ENCODE results near the gene ELP5. TPM values are rescaled to one million over a fixed set of nuclear protein-coding genes. Genes with fewer than 3 reads are reported as not detected.

The ELP5 gene
- total RNA-seq, 4 donors from 2014 or later, result 13.3 to 52.7 (median 26.7) TPM

DNA sequence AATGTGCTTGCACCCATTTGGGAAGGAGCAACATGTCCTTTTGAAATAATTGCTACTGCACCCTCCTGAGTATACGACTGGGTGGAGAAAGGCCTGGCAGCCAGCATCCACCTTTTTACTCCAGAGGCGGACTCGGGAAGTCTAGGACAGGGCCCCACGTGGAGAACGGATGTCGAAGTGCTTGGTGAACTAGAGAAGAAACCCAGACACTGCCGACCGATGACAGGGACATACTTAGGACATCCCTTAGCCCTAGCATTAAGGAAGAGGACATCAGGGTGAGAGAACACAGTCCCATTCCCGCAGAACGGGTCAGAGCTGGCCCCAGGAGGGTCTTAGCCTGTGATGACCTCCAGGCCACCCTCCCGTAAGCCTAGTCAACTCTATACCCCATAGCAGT is 38.7 kb downstream of the ELP5 start:
- DNase-seq, result peak in 1 of 2 donors; percentile 58
- Histone ChIP-seq H3K4me1 (peaks cover 45 to 59% of the 10 kb centered on the region in 2 donors), H3K9me3 (no peaks in the 10 kb centered on the region), H3K27me3 (no peaks in the 10 kb centered on the region), H3K36me3 (peaks cover 0 to 12% of the 10 kb centered on the region in 2 donors), H3K27ac (peak overlapping the region; percentile 95 to 100 (median 98)), H3K4me3 (no peak overlapping the region)
- in situ Hi-C loops (cut with MboI; ENCODE audit: low sequenced_read_pairs in 4 of 4) (no loop called here), intact Hi-C loops (cut with DNase I; ENCODE audit: low total_unique reads) (no loop called here)
- no peak for TF ChIP-seq POLR2A (IDR thresholded peaks at IDR 0.05)
- TF ChIP-seq, protein P1, sequence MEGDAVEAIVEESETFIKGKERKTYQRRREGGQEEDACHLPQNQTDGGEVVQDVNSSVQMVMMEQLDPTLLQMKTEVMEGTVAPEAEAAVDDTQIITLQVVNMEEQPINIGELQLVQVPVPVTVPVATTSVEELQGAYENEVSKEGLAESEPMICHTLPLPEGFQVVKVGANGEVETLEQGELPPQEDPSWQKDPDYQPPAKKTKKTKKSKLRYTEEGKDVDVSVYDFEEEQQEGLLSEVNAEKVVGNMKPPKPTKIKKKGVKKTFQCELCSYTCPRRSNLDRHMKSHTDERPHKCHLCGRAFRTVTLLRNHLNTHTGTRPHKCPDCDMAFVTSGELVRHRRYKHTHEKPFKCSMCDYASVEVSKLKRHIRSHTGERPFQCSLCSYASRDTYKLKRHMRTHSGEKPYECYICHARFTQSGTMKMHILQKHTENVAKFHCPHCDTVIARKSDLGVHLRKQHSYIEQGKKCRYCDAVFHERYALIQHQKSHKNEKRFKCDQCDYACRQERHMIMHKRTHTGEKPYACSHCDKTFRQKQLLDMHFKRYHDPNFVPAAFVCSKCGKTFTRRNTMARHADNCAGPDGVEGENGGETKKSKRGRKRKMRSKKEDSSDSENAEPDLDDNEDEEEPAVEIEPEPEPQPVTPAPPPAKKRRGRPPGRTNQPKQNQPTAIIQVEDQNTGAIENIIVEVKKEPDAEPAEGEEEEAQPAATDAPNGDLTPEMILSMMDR (IDR thresholded peaks at IDR 0.05 in 4 of 5, conservative IDR thresholded peaks at IDR 0.05 in 1 of 5), result no peak
- ATAC-seq, result peak in 1 of 2 donors; percentile 2

DNA sequence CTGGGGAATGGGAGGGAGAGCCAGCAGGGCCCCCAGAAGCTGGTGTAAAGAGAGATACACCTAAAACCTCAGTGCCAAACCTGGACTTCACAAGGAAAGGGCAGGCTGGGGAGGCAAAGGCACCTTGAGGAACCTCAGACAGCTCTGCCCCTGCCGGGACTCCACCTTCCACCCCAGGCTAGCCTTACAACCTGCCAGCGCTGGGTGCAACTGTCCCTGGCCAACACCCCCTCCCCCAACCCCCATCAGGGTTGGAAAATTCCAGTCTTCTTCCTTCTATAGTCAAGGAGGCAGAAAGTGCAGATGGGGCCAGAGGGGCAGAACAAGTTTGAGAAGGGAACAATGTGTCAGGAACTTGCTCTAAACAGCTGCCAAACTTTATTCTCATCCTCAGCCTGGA is 40.2 kb downstream of the ELP5 start:
- H3K4me1 ChIP-seq, result peaks cover 47 to 57% of the 10 kb centered on the region in 2 donors
- H3K36me3 ChIP-seq, result no peaks in the 10 kb centered on the region
- no peak overlapping the region for H3K4me3 ChIP-seq
- ATAC-seq (no peak), DNase-seq (peak in 1 of 2 donors; percentile 58)
- TF ChIP-seq, protein P1 (IDR thresholded peaks at IDR 0.05 in 4 of 5, conservative IDR thresholded peaks at IDR 0.05 in 1 of 5), result no peak
- peak; percentile 2 to 13 for TF ChIP-seq POLR2A (IDR thresholded peaks at IDR 0.05)
- no peaks in the 10 kb centered on the region for H3K9me3 ChIP-seq
- H3K27ac ChIP-seq, result peak overlapping the region; percentile 95 to 100 (median 98)
- H3K27me3 ChIP-seq, result no peaks in the 10 kb centered on the region
- in situ Hi-C loops (cut with MboI; ENCODE audit: low sequenced_read_pairs in 4 of 4), result no loop called here
- intact Hi-C loops (cut with DNase I; ENCODE audit: low total_unique reads), result no loop called here

DNA sequence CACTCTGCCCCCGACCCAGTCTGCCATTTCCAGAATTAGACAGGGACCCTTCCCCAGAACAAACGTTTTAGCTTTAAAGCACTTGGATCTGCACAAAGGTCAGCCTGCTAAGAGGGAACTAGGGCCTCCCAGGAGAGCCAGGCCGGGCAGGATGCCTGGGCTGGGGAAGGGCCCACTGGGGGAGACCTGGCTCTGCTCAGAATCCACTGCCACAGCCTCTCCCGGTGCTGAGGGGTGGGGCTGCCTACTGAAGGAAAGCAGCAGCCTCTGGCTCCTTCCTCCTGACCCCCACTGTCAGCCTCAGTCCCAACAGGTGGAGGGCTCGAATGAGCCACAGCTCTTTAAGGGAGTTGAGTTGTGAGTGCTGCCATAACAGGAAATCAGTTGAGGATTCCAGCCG is 40.7 kb downstream of the ELP5 start:
- ATAC-seq (no peak), DNase-seq (peak in 1 of 2 donors; percentile 56)
- intact Hi-C loops (cut with DNase I; ENCODE audit: low total_unique reads), result no loop called here
- H3K9me3 ChIP-seq, result no peaks in the 10 kb centered on the region
- no peaks in the 10 kb centered on the region for H3K27me3 ChIP-seq
- no peak overlapping the region for H3K4me3 ChIP-seq
- no peaks in the 10 kb centered on the region for H3K36me3 ChIP-seq
- in situ Hi-C loops (cut with MboI; ENCODE audit: low sequenced_read_pairs in 4 of 4), result no loop called here
- H3K27ac ChIP-seq, result peak overlapping the region; percentile 95 to 100 (median 98)
- no peak for TF ChIP-seq POLR2A (IDR thresholded peaks at IDR 0.05)
- TF ChIP-seq, protein P1 (IDR thresholded peaks at IDR 0.05 in 4 of 5, conservative IDR thresholded peaks at IDR 0.05 in 1 of 5), result no peak
- H3K4me1 ChIP-seq, result peaks cover 47 to 57% of the 10 kb centered on the region in 2 donors

DNA sequence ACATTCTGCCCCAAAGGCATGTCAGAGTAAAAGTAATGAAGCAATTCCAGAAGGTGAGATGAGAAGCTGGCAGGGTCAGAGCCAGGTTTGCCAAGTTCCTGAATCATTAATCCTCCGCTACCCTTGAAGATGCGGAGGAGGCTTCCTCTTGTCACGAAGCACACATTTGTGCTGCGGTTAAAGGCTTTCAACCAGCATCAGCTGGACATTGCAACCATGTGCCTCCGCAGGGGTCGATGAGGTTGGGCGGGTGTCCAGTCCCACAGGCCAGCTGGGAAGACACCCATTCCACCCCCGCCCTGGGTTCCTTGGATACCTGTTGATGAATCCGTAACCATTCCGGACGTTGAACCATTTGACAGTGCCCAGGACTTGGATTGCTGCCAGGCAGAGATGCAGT is 41.1 kb downstream of the ELP5 start:
- ATAC-seq, result peak in 1 of 2 donors; percentile 0
- in situ Hi-C loops (cut with MboI; ENCODE audit: low sequenced_read_pairs in 4 of 4) (no loop called here), intact Hi-C loops (cut with DNase I; ENCODE audit: low total_unique reads) (no loop called here)
- TF ChIP-seq POLR2A (IDR thresholded peaks at IDR 0.05), result no peak
- TF ChIP-seq, protein P1 (IDR thresholded peaks at IDR 0.05 in 4 of 5, conservative IDR thresholded peaks at IDR 0.05 in 1 of 5), result no peak
- Histone ChIP-seq H3K27me3 (no peaks in the 10 kb centered on the region), H3K36me3 (no peaks in the 10 kb centered on the region), H3K27ac (peak overlapping the region; percentile 95 to 100 (median 98)), H3K4me3 (no peak overlapping the region), H3K9me3 (no peaks in the 10 kb centered on the region), H3K4me1 (peaks cover 47 to 57% of the 10 kb centered on the region in 2 donors)
- DNase-seq, result peak; percentile 31 to 64

Data from gastrocnemius medialis (tissue), 4 donors.